Urinary bladder (tissue), 4 donors: Measurements from ENCODE around the gene CT47C1. TPM values are rescaled to one million over a fixed set of nuclear protein-coding genes. Genes with fewer than 3 reads are reported as not detected.

Experiments used
- DNase-seq: peaks from one replicate; pipeline ENCODE4 v3.0.0-alpha.2; 2015; ENCODE audit errors: extremely low spot score
- H3K27ac ChIP-seq: one replicate; pipeline ENCODE4 v1.5.1; 2013; ENCODE audit warnings: low read depth, mild to moderate bottlenecking, moderate library complexity
- H3K36me3 ChIP-seq: one replicate; pipeline ENCODE4 v1.6.1; 2013; ENCODE audit warnings: mild to moderate bottlenecking, moderate library complexity; ENCODE audit not compliant: insufficient read depth
- H3K4me1 ChIP-seq: one replicate; pipeline ENCODE4 v1.6.1; 2013; ENCODE audit warnings: mild to moderate bottlenecking, moderate library complexity; ENCODE audit not compliant: insufficient read depth
- H3K4me3 ChIP-seq: one replicate; pipeline ENCODE4 v1.5.1; 2013; ENCODE audit warnings: low read depth, low read length
- WGBS: extraction: QIAGEN DNeasy Blood & Tissue Kit; methylation state at CpG from one replicate; pipeline ENCODE4 v1.1.7; 2013; 5-methylcytosine and 5-hydroxymethylcytosine counted together
- polyA plus RNA-seq: library from polyadenylated mRNA; stranded (reverse); fragments of 200-250 nt; gene quantifications from one replicate; pipeline ENCODE4 v1.2.3, GENCODE V29; 2013
- total RNA-seq: library from RNA; depleted of rRNA; stranded (reverse); fragments of >200 nt; gene quantifications from one replicate; pipeline ENCODE4 v1.2.3, GENCODE V29; 2014
- donor health status: healthy with polysubstance abuse.
- donor health status: healthy.

CT47C1 gene
- total and polyA plus RNA-seq, 2 donors, result not detected

GRCh38 chrX:119090627-119091026 lies 17.8 kb downstream of the CT47C1 start:
- Histone ChIP-seq H3K4me3 (no peak overlapping the region), H3K4me1 (no peaks in the 10 kb centered on the region), H3K36me3 (no peaks in the 10 kb centered on the region), H3K27ac (no peak overlapping the region)
- 97% methylated on average over 1 of the region's 1 CpG for WGBS
- DNase-seq, result no peak

GRCh38 chrX:119093991-119094735 lies 21.4 kb downstream of the CT47C1 start:
- Histone ChIP-seq H3K36me3 (no peaks in the 10 kb centered on the region), H3K27ac (no peak overlapping the region), H3K4me3 (no peak overlapping the region), H3K4me1 (no peaks in the 10 kb centered on the region)
- WGBS, result 62% methylated on average over 7 of the region's 7 CpGs
- DNase-seq, result no peak

GRCh38 chrX:119094819-119095218 lies 22.0 kb downstream of the CT47C1 start:
- WGBS, result 92% methylated on average over 3 of the region's 3 CpGs
- H3K27ac ChIP-seq, result no peak overlapping the region

GRCh38 chrX:119095936-119096335 lies 23.1 kb downstream of the CT47C1 start:
- no peak for DNase-seq
- no peaks in the 10 kb centered on the region for H3K36me3 ChIP-seq
- no peak overlapping the region for H3K4me3 ChIP-seq
- H3K4me1 ChIP-seq, result no peaks in the 10 kb centered on the region
- H3K27ac ChIP-seq, result no peak overlapping the region

More at GRCh38 chrX:119094819-119095218, 22.0 kb downstream of the CT47C1 start:
- H3K4me1 ChIP-seq, result no peaks in the 10 kb centered on the region
- H3K36me3 ChIP-seq, result no peaks in the 10 kb centered on the region
- no peak for DNase-seq
- H3K4me3 ChIP-seq, result no peak overlapping the region

- no peak for DNase-seq
- Histone ChIP-seq H3K4me1 (no peaks in the 10 kb centered on the region), H3K4me3 (no peak overlapping the region), H3K36me3 (no peaks in the 10 kb centered on the region), H3K27ac (no peak overlapping the region)
- 83% methylated on average over 1 of the region's 1 CpG for WGBS
These were observed 28.4 kb downstream of the CT47C1 start for GRCh38 chrX:119101168-119101567.

GRCh38 chrX:119105826-119106225 lies 33.0 kb downstream of the CT47C1 start:
- Histone ChIP-seq H3K4me1 (no peaks in the 10 kb centered on the region), H3K36me3 (no peaks in the 10 kb centered on the region), H3K27ac (no peak overlapping the region), H3K4me3 (no peak overlapping the region)
- DNase-seq, result no peak

- no peak for DNase-seq
- no peak overlapping the region for H3K27ac ChIP-seq
These were observed 34.4 kb downstream of the CT47C1 start for GRCh38 chrX:119107206-119107605.

GRCh38 chrX:119118780-119119395 lies 46.1 kb downstream of the CT47C1 start:
- Histone ChIP-seq H3K36me3 (no peaks in the 10 kb centered on the region), H3K4me1 (no peaks in the 10 kb centered on the region), H3K4me3 (no peak overlapping the region), H3K27ac (no peak overlapping the region)
- DNase-seq, result no peak
- WGBS, result 12% methylated on average over 6 of the region's 6 CpGs

More at GRCh38 chrX:119107206-119107605, 34.4 kb downstream of the CT47C1 start:
- Histone ChIP-seq H3K4me1 (no peaks in the 10 kb centered on the region), H3K4me3 (no peak overlapping the region), H3K36me3 (no peaks in the 10 kb centered on the region)

GRCh38 chrX:119121341-119121740 lies 48.5 kb downstream of the CT47C1 start:
- Histone ChIP-seq H3K27ac (no peak overlapping the region), H3K4me3 (no peak overlapping the region), H3K36me3 (no peaks in the 10 kb centered on the region), H3K4me1 (no peaks in the 10 kb centered on the region)
- DNase-seq, result no peak
- 94% methylated on average over 1 of the region's 1 CpG for whole genome bisulfite sequencing

Other genes with a start within 250 kb of the CT47C1 start
- 1.9 TPM for gene ZCCHC12, start 249.2 kb upstream of the CT47C1 start, total RNA-seq
- gene ZCCHC12, start 249.2 kb upstream of the CT47C1 start, polyA plus RNA-seq, result 0.44 TPM
- gene LONRF3, start 98.4 kb upstream of the CT47C1 start, total RNA-seq, result 3.4 TPM
- gene LONRF3, start 98.4 kb upstream of the CT47C1 start, polyA plus RNA-seq, result 7.4 TPM
- 0.69 TPM for gene KIAA1210, start 54.8 kb downstream of the CT47C1 start, total RNA-seq
- gene KIAA1210, start 54.8 kb downstream of the CT47C1 start, polyA plus RNA-seq, result 0.06 TPM
- 179 TPM for gene PGRMC1, start 163.3 kb downstream of the CT47C1 start, total RNA-seq
- 136 TPM for gene PGRMC1, start 163.3 kb downstream of the CT47C1 start, polyA plus RNA-seq